CD4-positive, alpha-beta T cell (primary cell): Measurements from ENCODE around the gene ASH1L. TPM values are rescaled to one million over a fixed set of nuclear protein-coding genes. Genes with fewer than 3 reads are reported as not detected.
A peak's percentile ranks its signal among the peaks of the same experiment; 100 is the strongest.

Experiments
- ATAC-seq: fragments of 200-7000 bp; cut with Tn5 transposase; one replicate; pipeline ENCODE4 v1.10.0; 2022; ENCODE audit warnings: mild to moderate bottlenecking; ENCODE audit not compliant: poor library complexity
- CTCF ChIA-PET: fragments of 350-600 bp; sonication (Branson Sonifier 250); formaldehyde crosslinking; loops from one replicate; lab custom pipeline; 2021; ENCODE audit warnings: antibody characterized with exemption, inconsistent platforms; lab: Charles Lee
- POLR2A ChIA-PET: fragments of 350-600 bp; sonication (Branson Sonifier 250); formaldehyde crosslinking; loops from one replicate; lab custom pipeline; 2021; ENCODE audit warnings: antibody characterized with exemption, inconsistent platforms; lab: Charles Lee
- DNase-seq, 14 experiments: peaks; one replicate each; pipeline ENCODE4 v3.0.0-alpha.2; 2013 to 2020; ENCODE audit warnings: mixed read lengths in 2 of 14
- H3K27ac ChIP-seq, 2 donors: one replicate each; pipeline versions ENCODE4 v1.5.1 to v1.7.0; 2013; ENCODE audit warnings: low read length in 2 of 2, low read depth in 1 of 2, mild to moderate bottlenecking in 1 of 2
- H3K27me3 ChIP-seq, 2 experiments: 1 replicate in 1 of 2; 2 replicates in 1 of 2; pipeline versions ENCODE4 v1.6.1 to v1.7.0; 2013; ENCODE audit warnings: low read length in 2 of 2, control low read depth in 1 of 2, mild to moderate bottlenecking in 1 of 2, moderate library complexity in 1 of 2; ENCODE audit not compliant: insufficient read depth in 2 of 2, control insufficient read depth in 1 of 2
- H3K36me3 ChIP-seq: one replicate; pipeline ENCODE4 v1.6.1; 2013; ENCODE audit warnings: low read length, control low read depth; ENCODE audit not compliant: insufficient read depth
- H3K4me1 ChIP-seq: one replicate; pipeline ENCODE4 v1.6.1; 2013; ENCODE audit warnings: low read length, control low read depth; ENCODE audit not compliant: insufficient read depth
- H3K4me3 ChIP-seq: one replicate; pipeline ENCODE4 v1.5.1; 2013; ENCODE audit warnings: mild to moderate bottlenecking, low read length, moderate library complexity
- H3K9me3 ChIP-seq, 2 experiments: 1 replicate in 1 of 2; 2 replicates in 1 of 2; pipeline versions ENCODE4 v1.6.1 to v1.7.0; 2013; ENCODE audit warnings: low read length in 2 of 2, mild to moderate bottlenecking in 2 of 2, control low read depth in 1 of 2, moderate library complexity in 1 of 2; ENCODE audit not compliant: control insufficient read depth in 1 of 2, insufficient read depth in 1 of 2
- H3K27ac Mint-ChIP-seq: one replicate; pipeline ENCODE4 v1.8.0; 2020; ENCODE audit warnings: mixed read lengths
- H3K27me3 Mint-ChIP-seq: one replicate; pipeline ENCODE4 v1.8.0; 2021; ENCODE audit warnings: mixed read lengths
- H3K36me3 Mint-ChIP-seq: one replicate; pipeline ENCODE4 v1.8.0; 2021; ENCODE audit warnings: low read depth, mixed read lengths
- H3K4me1 Mint-ChIP-seq: one replicate; pipeline ENCODE4 v1.8.0; 2021; ENCODE audit warnings: low read depth, mixed read lengths
- H3K4me3 Mint-ChIP-seq: one replicate; pipeline ENCODE4 v1.8.0; 2020; ENCODE audit warnings: mild to moderate bottlenecking, mixed read lengths
- H3K9me3 Mint-ChIP-seq: one replicate; pipeline ENCODE4 v1.8.0; 2020; ENCODE audit warnings: mixed read lengths
- intact Hi-C, 2 experiments: fragments of 100-400 bp; cut with DNase I in 1 of 2; cut with micrococcal nuclease in 1 of 2; formaldehyde crosslinking; loops; one replicate each; pipeline versions ENCODE4 v1.15.1 to v1.9.0; 2023 to 2025; cut with DNase I, micrococcal nuclease
- total RNA-seq, 174 experiments: library from RNA in 2 of 174; stranded (reverse) in 2 of 174; gene quantifications; one replicate each; pipeline ENCODE4 v1.2.3 and lab custom pipeline; 2021 to 2026
- TF ChIP-seq, protein P1 (sequence below): fragments of 200-600 bp; IDR thresholded peaks from one replicate; pipeline ENCODE4 v1.8.0; 2022; ENCODE audit warnings: antibody characterized with exemption, mild to moderate bottlenecking

ASH1L gene
- total RNA-seq, 2 experiments from 2014 or later: 71.0 to 72.8 TPM

DNA sequence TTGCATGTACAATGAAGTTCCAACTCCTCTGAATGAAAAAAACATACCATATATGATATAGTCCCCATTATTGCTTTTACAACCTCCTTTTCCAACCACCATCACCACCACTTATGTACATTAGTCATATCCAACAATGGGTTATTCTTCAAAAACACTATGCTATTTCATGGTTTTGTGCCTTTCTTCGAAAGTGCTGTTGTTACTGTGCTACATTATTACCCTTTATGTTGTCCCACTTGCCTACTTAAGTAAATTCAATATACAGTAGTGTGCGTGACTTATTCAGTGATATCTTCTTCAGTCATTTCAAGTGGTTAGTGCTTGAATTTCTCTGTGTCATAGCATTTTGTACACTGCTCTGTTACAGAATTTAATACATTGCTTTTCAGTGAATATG lies 105.3 kb downstream of the ASH1L start:
- no peaks in the 10 kb centered on the region for H3K4me1 ChIP-seq
- no peaks in the 10 kb centered on the region for H3K27me3 Mint-ChIP-seq
- no peak overlapping the region for H3K4me3 ChIP-seq
- no peak for ATAC-seq
- no peak overlapping the region for H3K4me3 Mint-ChIP-seq
- TF ChIP-seq, protein P1, sequence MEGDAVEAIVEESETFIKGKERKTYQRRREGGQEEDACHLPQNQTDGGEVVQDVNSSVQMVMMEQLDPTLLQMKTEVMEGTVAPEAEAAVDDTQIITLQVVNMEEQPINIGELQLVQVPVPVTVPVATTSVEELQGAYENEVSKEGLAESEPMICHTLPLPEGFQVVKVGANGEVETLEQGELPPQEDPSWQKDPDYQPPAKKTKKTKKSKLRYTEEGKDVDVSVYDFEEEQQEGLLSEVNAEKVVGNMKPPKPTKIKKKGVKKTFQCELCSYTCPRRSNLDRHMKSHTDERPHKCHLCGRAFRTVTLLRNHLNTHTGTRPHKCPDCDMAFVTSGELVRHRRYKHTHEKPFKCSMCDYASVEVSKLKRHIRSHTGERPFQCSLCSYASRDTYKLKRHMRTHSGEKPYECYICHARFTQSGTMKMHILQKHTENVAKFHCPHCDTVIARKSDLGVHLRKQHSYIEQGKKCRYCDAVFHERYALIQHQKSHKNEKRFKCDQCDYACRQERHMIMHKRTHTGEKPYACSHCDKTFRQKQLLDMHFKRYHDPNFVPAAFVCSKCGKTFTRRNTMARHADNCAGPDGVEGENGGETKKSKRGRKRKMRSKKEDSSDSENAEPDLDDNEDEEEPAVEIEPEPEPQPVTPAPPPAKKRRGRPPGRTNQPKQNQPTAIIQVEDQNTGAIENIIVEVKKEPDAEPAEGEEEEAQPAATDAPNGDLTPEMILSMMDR: no peak
- H3K27me3 ChIP-seq: no peaks in the 10 kb centered on the region
- no peak overlapping the region for H3K27ac ChIP-seq
- ChIA-PET CTCF (no interaction called here), POLR2A (no interaction called here)
- peaks cover 27% of the 10 kb centered on the region for H3K36me3 ChIP-seq
- no peaks in the 10 kb centered on the region for H3K9me3 Mint-ChIP-seq
- H3K27ac Mint-ChIP-seq: peak overlapping the region; percentile 27
- no peak for DNase-seq
- H3K9me3 ChIP-seq: no peaks in the 10 kb centered on the region
- intact Hi-C loops: no loop called here
- H3K4me1 Mint-ChIP-seq: peaks cover 18% of the 10 kb centered on the region
- peaks cover 69% of the 10 kb centered on the region for H3K36me3 Mint-ChIP-seq

- ATAC-seq: no peak
- Histone ChIP-seq H3K9me3 (no peaks in the 10 kb centered on the region), H3K27me3 (no peaks in the 10 kb centered on the region), H3K4me1 (no peaks in the 10 kb centered on the region), H3K4me3 (no peak overlapping the region), H3K36me3 (peaks cover 23% of the 10 kb centered on the region), H3K27ac (no peak overlapping the region)
- Mint-ChIP-seq H3K4me1 (peaks cover 11% of the 10 kb centered on the region), H3K36me3 (peaks cover 68% of the 10 kb centered on the region), H3K27ac (peak overlapping the region; percentile 27), H3K9me3 (no peaks in the 10 kb centered on the region), H3K27me3 (no peaks in the 10 kb centered on the region), H3K4me3 (no peak overlapping the region)
- DNase-seq: no peak
- CTCF ChIA-PET: interaction anchor here (0.6 kb wide), 1 partner anchor 41 kb away, joined by 3 read pairs; no protein-coding TSS in a partner anchor
- TF ChIP-seq, protein P1: no peak
- intact Hi-C loops: no loop called here
- POLR2A ChIA-PET: no interaction called here
These were observed 106.9 kb downstream of the ASH1L start for GRCh38 chr1:155455588-155456195.

DNA sequence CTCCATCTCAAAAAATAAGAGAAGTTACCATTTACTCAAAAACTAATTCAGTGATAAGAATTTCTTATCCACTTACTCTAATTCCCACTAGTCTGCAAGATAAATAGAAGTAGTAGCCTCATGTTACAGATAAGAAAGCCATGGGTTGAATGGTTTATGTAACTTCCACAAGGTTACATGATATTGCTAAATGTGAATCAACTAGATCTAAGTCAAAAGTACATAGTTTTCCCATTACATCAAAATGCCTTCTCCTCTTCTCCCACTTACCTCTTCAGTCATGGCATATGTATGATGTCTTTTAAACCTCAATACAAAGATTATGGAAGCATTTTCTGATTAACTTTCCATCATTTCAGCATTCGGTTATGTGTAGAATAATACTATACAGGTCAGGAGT lies 108.5 kb downstream of the ASH1L start:
- Histone ChIP-seq H3K27me3 (no peaks in the 10 kb centered on the region), H3K4me1 (no peaks in the 10 kb centered on the region), H3K4me3 (no peak overlapping the region), H3K36me3 (peaks cover 23% of the 10 kb centered on the region), H3K27ac (no peak overlapping the region), H3K9me3 (no peaks in the 10 kb centered on the region)
- DNase-seq (no peak), ATAC-seq (no peak)
- no peaks in the 10 kb centered on the region for H3K9me3 Mint-ChIP-seq
- H3K27ac Mint-ChIP-seq: no peak overlapping the region
- intact Hi-C loops: no loop called here
- H3K4me3 Mint-ChIP-seq: no peak overlapping the region
- ChIA-PET POLR2A (no interaction called here), CTCF (no interaction called here)
- H3K27me3 Mint-ChIP-seq: no peaks in the 10 kb centered on the region
- TF ChIP-seq, protein P1: no peak
- peaks cover 70% of the 10 kb centered on the region for H3K36me3 Mint-ChIP-seq
- peaks cover 11% of the 10 kb centered on the region for H3K4me1 Mint-ChIP-seq
